Activated CD8-positive, alpha-beta memory T cell treated with anti-CD3 and anti-CD28 coated beads, Interleukin-2, amount 50 U/mL, for 1 hour (primary cell): ENCODE measurements around the gene PTEN.
"Not testable (repeated sequence)": the region's sequence is repeated elsewhere in the genome, so short reads cannot be mapped to it uniquely, and the experiment has no call there.

Experiments used
- DNase-seq: peaks from one replicate; pipeline ENCODE4 v3.0.0-alpha.2; 2020; ENCODE audit errors: extremely low read depth

PTEN gene

GRCh38 chr10:87863053-87863943 is at the start of gene PTEN, which contains the start of gene KLLN:
Gene PTEN, plus strand, starts transcription at chr10:87863625. Its CDS starts 845 bp downstream, at chr10:87864470.
Gene KLLN, minus strand, starts transcription at chr10:87863533. Its CDS starts 1,046 bp downstream, at chr10:87862487.
- DNase-seq, result peak; percentile 52

- DNase-seq, result no peak
Measured at GRCh38 chr10:87816163-87816897, 47.1 kb upstream of the PTEN start.

- DNase-seq, result no peak
Measured at GRCh38 chr10:87816898-87817608, 46.4 kb upstream of the PTEN start.

DNA sequence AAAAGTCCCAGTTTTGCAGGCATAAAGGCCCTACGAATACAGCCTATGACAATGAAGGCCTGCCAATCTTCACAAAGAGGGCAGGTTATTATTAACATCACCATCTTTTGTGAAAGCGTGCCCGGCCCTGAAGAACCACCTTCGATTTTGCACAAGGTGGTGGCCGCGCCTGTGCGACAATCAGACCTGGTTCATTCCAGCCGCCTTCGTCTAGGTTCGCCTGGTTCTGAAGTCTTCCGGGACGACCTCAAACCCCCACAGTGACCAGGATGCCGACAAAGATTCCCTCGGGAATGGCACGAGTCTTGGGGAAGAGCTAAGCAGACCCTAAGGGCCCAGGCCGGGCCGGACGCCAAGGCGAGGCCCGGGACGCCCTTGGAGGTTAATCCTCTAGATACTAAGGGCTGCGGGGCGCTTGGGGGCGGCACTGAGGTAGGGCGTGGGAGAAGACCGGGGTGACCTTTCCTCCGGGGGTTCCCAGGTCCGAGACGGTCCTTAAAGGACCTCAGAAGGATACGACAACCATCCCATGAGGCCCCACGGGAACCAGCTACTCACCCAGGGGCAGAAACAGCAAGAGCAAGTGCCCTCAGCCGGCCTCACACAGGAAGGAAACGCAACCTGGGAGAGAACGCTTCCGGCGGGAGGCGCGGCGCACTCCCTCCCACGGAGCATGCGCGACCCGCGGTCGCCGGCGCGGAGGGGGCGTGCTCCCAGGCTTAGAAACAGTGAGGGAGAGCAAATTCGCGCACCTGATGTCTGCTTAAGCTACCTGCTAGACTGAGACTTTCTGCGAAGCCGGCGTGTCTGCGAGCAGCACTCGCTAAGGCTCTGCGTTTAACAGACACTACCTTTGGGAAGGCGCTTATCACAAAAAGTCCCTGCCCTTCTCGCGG is 45.6 kb upstream of the PTEN start, which contains the start of gene ATAD1:
Gene ATAD1 (minus strand): TSS at position 618 of the 896 bp plus-strand sequence. CDS start 3,627 bp downstream, outside the sequence.
- DNase-seq, result peak; percentile 59

DNA sequence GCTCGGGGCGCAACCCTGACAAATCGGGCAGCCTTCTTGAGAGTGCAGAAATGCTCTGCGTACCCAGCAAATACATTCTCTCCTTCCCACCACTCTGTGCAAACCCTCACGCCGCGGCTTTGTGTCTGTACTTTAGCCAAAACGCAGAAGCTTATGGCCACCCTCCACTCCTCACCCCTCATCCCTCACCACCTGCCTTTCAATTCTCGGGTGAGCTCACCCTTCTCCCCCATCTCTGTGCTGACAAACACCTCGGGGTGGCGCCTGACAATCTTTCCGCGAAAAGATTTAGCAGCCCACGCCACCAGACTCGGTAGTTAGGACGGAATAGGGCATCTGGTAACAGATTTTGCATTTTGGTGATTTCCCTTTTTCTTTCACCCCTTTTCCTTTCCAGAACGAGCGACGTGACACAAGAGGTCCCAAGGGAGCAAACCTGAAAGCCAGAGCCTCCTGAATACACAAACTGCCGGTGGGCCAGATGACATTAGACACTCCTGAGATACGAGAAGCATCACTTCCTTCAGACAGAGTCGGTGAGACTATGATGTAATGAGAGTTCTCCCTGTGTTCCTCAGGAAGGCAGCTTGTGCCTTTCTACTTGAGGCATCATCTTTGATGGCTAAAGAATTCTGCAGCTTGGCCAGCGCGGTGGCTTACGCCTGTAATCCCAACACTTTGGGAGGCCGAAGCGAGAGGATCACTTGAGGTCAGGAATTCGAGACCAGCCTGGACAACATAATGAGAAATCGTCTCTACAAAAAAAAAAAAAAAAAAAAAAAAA is 44.7 kb upstream of the PTEN start:
- peak; percentile 34 for DNase-seq

DNA sequence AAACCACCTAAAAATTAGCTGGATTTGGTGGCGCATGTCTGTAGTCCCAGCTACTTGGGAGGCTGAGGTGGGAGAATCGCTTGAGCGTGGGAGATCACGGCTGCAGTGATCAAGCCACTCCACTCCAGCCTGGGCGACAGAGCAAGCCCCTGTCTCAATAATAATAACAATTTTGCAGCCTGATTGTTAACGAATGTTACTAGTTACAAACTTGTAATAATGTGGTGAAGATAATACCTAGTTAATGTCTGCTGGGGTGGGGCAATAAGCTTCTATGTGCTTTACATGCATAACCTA is 44.2 kb upstream of the PTEN start:
- no peak for DNase-seq

DNA sequence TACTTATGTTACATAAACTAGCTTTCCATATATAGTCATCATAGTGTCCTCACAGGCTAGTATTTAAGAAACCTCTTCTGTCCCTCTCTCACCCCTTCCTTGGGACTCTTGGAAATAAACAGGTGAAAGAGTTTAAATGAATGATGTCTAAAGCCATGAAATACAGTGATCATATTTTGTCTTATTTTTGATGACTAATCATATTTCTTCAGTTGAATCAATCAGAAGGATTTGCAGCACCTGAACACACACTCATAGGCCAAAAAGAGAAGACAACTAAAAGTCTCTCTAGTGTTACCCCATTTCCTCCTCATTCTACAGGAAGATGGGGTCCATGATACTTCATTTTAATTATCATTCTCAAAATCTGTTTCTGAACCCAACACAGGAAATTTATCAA is 36.8 kb upstream of the PTEN start:
- DNase-seq, result no peak

- no peak for DNase-seq
Measured at GRCh38 chr10:87827681-87828080, 35.7 kb upstream of the PTEN start.

GRCh38 chr10:87829051-87829450 is 34.4 kb upstream of the PTEN start:
- DNase-seq, result not testable (repeated sequence)

DNA sequence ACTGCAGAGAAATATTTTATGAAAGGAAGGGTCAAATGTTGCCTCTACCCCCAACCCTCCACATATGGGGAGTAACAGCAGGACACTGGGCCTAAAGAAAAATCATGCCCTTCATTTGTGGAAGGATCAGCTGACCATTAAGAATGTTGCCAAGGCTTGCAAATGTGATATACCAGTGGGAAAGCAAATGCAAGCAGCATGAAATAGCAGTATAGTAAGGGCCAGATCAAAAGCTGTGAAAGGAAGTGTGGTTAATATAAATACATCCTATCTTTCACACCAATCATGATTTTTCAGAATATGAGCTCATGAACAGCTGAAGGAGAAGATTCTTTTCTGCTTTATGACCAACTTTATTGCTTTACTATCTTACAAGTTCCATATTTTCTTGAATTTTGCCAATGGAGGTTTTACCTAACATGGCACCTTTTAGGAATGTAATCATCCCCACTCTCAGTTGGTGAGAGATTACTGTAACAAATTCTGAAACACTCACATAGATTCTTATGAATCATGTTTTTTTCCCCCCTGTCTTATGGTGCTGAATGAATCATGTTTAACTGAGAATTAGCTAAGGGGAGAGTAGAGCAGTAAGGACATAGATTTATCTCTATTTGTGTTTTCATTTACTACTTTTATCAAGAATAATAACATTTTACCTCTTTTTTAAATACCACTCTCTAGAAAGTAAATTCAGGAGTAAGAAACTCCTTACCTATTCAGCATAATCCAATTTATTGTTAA is 33.3 kb upstream of the PTEN start:
- no peak for DNase-seq

- no peak for DNase-seq
Measured at GRCh38 chr10:87836098-87836497, 27.3 kb upstream of the PTEN start.

- no peak for DNase-seq
Measured at GRCh38 chr10:87837445-87837844, 26.0 kb upstream of the PTEN start.

GRCh38 chr10:87838650-87839049 is 24.8 kb upstream of the PTEN start:
- DNase-seq, result no peak

DNA sequence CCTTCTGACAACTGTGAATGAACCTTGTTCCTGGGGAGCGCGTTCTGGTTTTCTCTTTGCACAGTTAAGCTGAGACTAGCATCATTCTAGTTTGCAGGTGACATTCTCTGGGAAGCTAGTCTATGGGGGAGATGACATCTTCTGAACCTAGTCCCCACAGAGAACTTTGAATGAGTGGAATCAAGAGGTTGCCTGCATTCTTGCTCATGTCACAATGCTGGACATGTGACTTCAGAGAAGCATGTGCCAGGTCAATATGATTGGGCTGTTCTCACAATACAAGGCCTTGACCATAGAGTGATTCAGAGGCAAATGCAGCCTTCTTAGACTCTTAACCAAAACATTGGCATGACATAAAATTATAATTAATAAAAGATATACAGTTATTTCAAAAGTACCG is 22.2 kb upstream of the PTEN start:
- DNase-seq, result no peak

- DNase-seq, result no peak
Measured at GRCh38 chr10:87842220-87842641, 21.2 kb upstream of the PTEN start.

- no peak for DNase-seq
Measured at GRCh38 chr10:87842776-87843497, 20.5 kb upstream of the PTEN start.

- no peak for DNase-seq
Measured at GRCh38 chr10:87843714-87844113, 19.7 kb upstream of the PTEN start.

DNA sequence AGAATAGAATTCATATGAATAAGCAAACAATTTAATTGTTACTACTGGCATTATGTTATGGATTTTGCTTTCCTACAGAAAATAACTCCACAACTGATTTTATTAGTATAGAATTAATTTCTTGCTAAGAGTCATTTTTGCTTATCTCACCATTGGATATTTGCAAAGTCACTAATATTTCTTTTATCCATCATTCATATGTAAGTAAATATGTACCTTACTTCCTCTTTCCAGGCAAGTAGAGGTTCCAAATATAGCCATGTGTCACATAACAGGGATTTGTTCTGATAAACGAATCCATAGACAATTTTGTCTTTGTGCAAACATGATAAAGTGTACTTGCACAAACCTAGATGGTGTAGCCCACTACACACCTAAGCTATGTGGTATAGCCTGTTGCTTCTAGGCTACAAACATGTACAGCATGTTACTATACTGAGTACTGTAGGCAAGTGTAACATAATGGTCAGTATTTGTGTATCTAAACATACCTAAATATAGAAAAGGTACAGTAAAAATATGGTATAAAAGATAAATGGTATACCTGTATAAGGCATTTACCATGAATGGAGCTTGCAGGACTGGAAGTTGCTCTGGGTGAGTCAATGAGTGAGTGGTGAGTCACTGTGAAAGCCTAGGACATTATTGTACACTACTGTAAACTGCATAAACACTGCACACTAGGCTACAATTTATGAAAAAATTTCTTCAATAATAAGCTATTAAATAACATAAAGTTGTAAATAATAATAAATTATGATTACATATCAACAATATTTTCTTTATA is 18.4 kb upstream of the PTEN start:
- no peak for DNase-seq
